MM.1S (cell line): ENCODE data around the gene RMND1.

ENCODE experiments used
- DNase-seq: peaks from one replicate; pipeline ENCODE4 v3.0.0-alpha.2; 2015
- H2AFZ ChIP-seq: fragments of 300-600 bp; sonication (generic); 2 replicates; pipeline ENCODE4 v1.6.0; 2016; ENCODE audit warnings: antibody characterized with exemption, low read length
- H3F3A ChIP-seq: fragments of 300-600 bp; sonication (generic); 2 replicates; pipeline ENCODE4 v1.6.1; 2016; ENCODE audit warnings: mild to moderate bottlenecking, antibody characterized with exemption, low read length, moderate library complexity, mixed read lengths; ENCODE audit not compliant: insufficient read depth
- H3K27ac ChIP-seq: fragments of 300-600 bp; sonication (generic); 2 replicates; pipeline ENCODE4 v1.5.1; 2016; ENCODE audit warnings: mild to moderate bottlenecking, low read length
- H3K27me3 ChIP-seq: fragments of 300-600 bp; sonication (generic); replicated peaks from 2 replicates; pipeline ENCODE4 v1.6.0; 2016; ENCODE audit warnings: low read length; ENCODE audit not compliant: insufficient read depth
- H3K36me3 ChIP-seq: fragments of 300-600 bp; sonication (generic); replicated peaks from 2 replicates; pipeline ENCODE4 v1.6.1; 2016; ENCODE audit warnings: mild to moderate bottlenecking, low read length, mixed read lengths; ENCODE audit not compliant: insufficient read depth
- H3K4me1 ChIP-seq: fragments of 300-600 bp; sonication (generic); 2 replicates; pipeline ENCODE4 v1.6.1; 2016; ENCODE audit warnings: low read length, mixed read lengths
- H3K4me2 ChIP-seq: fragments of 300-600 bp; sonication (generic); 2 replicates; pipeline ENCODE4 v1.6.0; 2016; ENCODE audit warnings: low read depth, low read length
- H3K4me3 ChIP-seq: fragments of 300-600 bp; sonication (generic); 2 replicates; pipeline ENCODE4 v1.5.1; 2016; ENCODE audit warnings: low read length, mixed read lengths
- H3K79me2 ChIP-seq: fragments of 300-600 bp; sonication (generic); 2 replicates; pipeline ENCODE4 v1.6.1; 2016; ENCODE audit warnings: mixed run types, low read length, mixed read lengths
- H3K9ac ChIP-seq: fragments of 300-600 bp; sonication (generic); 2 replicates; pipeline ENCODE4 v1.6.1; 2016; ENCODE audit warnings: low read length, mixed read lengths
- H3K9me2 ChIP-seq: fragments of 300-600 bp; sonication (generic); replicated peaks from 2 replicates; pipeline ENCODE4 v1.6.1; 2016; ENCODE audit warnings: mild to moderate bottlenecking, low read length, mixed read lengths; ENCODE audit not compliant: insufficient read depth
- H3K9me3 ChIP-seq: fragments of 300-600 bp; sonication (generic); replicated peaks from 2 replicates; pipeline ENCODE4 v1.6.1; 2016; ENCODE audit warnings: mild to moderate bottlenecking, low read length, mixed read lengths; ENCODE audit not compliant: insufficient read depth
- H4K20me1 ChIP-seq: fragments of 300-600 bp; sonication (generic); 2 replicates; pipeline ENCODE4 v1.6.1; 2016; ENCODE audit warnings: mild to moderate bottlenecking, low read length, moderate library complexity, mixed read lengths; ENCODE audit not compliant: insufficient read depth
- EZH2 ChIP-seq: fragments of 300-600 bp; sonication (generic); optimal IDR thresholded peaks from 2 replicates; pipeline ENCODE3; 2017; ENCODE audit warnings: low read depth, mild to moderate bottlenecking, antibody characterized with exemption, low read length, mixed read lengths
- EZH2phosphoT487 ChIP-seq: fragments of 300-600 bp; sonication (generic); IDR thresholded peaks from 2 replicates; pipeline ENCODE4 v1.6.1; 2018; ENCODE audit warnings: antibody characterized with exemption, low read length
- TF ChIP-seq, protein P1 (sequence below): fragments of 300-600 bp; sonication (generic); IDR thresholded peaks from 2 replicates; pipeline ENCODE4 v1.5.1; 2016; ENCODE audit warnings: antibody characterized with exemption, low read length, mixed read lengths

The RMND1 gene

DNA sequence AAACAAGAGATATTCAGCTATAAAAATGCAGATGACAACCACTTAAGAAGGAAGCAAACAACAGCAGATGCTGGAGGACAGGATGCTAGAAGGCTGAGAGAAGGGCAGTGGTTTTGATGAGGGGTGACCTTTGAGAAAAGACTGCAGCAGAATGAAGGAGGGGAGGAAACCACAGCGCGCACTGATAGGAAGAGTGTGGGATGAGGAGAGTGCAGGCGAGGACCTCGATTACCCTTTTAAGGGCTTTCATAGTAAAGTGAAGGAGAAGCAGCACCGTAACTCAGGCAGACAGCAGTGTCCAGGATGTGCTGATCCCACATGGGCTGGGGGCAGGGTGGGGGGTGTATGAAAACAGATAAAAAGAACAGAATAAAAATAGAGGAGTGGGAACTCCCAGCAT, 79.8 kb downstream of the RMND1 start:
- Histone ChIP-seq H3K27ac (no peak overlapping the region), H3K79me2 (peaks cover 41% of the 10 kb centered on the region), H3K9ac (no peak overlapping the region), H3K4me2 (no peak overlapping the region), H4K20me1 (no peaks in the 10 kb centered on the region), H3K9me3 (no peaks in the 10 kb centered on the region), H3K36me3 (no peaks in the 10 kb centered on the region), H3F3A (no peaks in the 10 kb centered on the region), H3K4me3 (no peak overlapping the region), H3K27me3 (no peaks in the 10 kb centered on the region), H3K4me1 (0 out of 2 replicates have a peak, but pooled peaks cover 3% of the 10 kb centered on the region), H3K9me2 (no peaks in the 10 kb centered on the region), H2AFZ (no peak overlapping the region)
- no peak for DNase-seq
- TF ChIP-seq, protein P1, sequence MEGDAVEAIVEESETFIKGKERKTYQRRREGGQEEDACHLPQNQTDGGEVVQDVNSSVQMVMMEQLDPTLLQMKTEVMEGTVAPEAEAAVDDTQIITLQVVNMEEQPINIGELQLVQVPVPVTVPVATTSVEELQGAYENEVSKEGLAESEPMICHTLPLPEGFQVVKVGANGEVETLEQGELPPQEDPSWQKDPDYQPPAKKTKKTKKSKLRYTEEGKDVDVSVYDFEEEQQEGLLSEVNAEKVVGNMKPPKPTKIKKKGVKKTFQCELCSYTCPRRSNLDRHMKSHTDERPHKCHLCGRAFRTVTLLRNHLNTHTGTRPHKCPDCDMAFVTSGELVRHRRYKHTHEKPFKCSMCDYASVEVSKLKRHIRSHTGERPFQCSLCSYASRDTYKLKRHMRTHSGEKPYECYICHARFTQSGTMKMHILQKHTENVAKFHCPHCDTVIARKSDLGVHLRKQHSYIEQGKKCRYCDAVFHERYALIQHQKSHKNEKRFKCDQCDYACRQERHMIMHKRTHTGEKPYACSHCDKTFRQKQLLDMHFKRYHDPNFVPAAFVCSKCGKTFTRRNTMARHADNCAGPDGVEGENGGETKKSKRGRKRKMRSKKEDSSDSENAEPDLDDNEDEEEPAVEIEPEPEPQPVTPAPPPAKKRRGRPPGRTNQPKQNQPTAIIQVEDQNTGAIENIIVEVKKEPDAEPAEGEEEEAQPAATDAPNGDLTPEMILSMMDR = no peak
- TF ChIP-seq EZH2 (no peak), EZH2phosphoT487 (no peak)

DNA sequence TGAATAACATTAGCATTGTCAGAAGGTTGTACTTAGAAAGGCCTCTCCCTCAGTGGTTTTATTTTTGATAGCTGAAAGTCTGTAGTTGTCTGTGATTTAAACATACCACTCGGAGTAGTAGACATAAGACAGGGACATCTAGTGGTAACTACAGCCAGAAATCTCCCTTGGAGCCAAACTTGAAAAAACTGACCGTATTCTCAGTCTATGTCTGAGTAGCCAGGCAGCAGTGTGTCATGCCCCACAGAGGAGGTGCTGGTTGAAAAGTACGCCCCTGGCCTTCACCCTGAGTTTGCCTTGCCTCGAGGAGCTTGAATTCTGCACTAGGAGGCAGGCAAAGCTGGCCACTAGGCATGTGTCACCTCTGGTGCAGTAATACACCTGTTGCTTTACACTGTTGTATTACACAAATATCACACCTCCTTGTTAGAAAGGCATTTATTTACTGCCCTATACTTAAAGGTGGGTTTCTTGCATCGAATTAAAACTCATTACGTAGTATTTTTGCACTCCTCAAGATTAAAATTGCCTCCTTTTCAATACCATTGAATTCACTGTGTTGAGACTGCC, 81.3 kb downstream of the RMND1 start:
- Histone ChIP-seq H3K4me3 (no peak overlapping the region), H3K9ac (no peak overlapping the region), H3F3A (no peaks in the 10 kb centered on the region), H3K9me2 (no peaks in the 10 kb centered on the region), H3K27ac (no peak overlapping the region), H3K4me1 (no peaks in the 10 kb centered on the region), H3K79me2 (peaks cover 25% of the 10 kb centered on the region), H4K20me1 (no peaks in the 10 kb centered on the region), H3K36me3 (no peaks in the 10 kb centered on the region), H2AFZ (no peak overlapping the region), H3K9me3 (no peaks in the 10 kb centered on the region), H3K27me3 (no peaks in the 10 kb centered on the region), H3K4me2 (no peak overlapping the region)
- no peak for DNase-seq
- TF ChIP-seq, protein P1 = no peak
- TF ChIP-seq EZH2 (no peak), EZH2phosphoT487 (no peak)

- Histone ChIP-seq H3F3A (no peaks in the 10 kb centered on the region), H3K4me2 (no peak overlapping the region), H3K9me3 (no peaks in the 10 kb centered on the region), H3K4me3 (no peak overlapping the region), H3K27me3 (no peaks in the 10 kb centered on the region), H3K9me2 (no peaks in the 10 kb centered on the region), H2AFZ (no peak overlapping the region), H3K79me2 (no peaks in the 10 kb centered on the region), H3K27ac (no peak overlapping the region), H3K36me3 (no peaks in the 10 kb centered on the region), H4K20me1 (no peaks in the 10 kb centered on the region), H3K4me1 (no peaks in the 10 kb centered on the region), H3K9ac (no peak overlapping the region)
- no peak for DNase-seq
- TF ChIP-seq, protein P1 = no peak
- no peak for TF ChIP-seq EZH2phosphoT487
- no peak for TF ChIP-seq EZH2
Observed at GRCh38 chr6:151365233-151365632, 86.7 kb downstream of the RMND1 start.
